Liver (tissue), 10 donors: ENCODE measurements around the gene NUTM1. TPM values are rescaled to one million over a fixed set of nuclear protein-coding genes. Genes with fewer than 3 reads are reported as not detected.
"Not testable (repeated sequence)": the region's sequence is repeated elsewhere in the genome, so short reads cannot be mapped to it uniquely, and the experiment has no call there.

Experiments used
- DNase-seq: peaks from one replicate; pipeline ENCODE4 v3.0.0-alpha.2; 2017; ENCODE audit warnings: low spot score
- H3K27ac ChIP-seq, 2 donors: one replicate each; pipeline ENCODE4 v1.7.0; 2013; ENCODE audit warnings: inconsistent platforms in 2 of 2, low read length in 2 of 2, control low read depth in 1 of 2, low read depth in 1 of 2, mild to moderate bottlenecking in 1 of 2
- H3K27me3 ChIP-seq, 4 donors: one replicate each; pipeline versions ENCODE4 v1.6.1 to v1.7.0; 2013; ENCODE audit warnings: low read length in 3 of 4, inconsistent platforms in 1 of 4, mild to moderate bottlenecking in 1 of 4, moderate library complexity in 1 of 4; ENCODE audit not compliant: control insufficient read depth in 4 of 4, insufficient read depth in 4 of 4
- H3K36me3 ChIP-seq, 4 donors: one replicate each; pipeline versions ENCODE4 v1.6.1 to v1.7.0; 2013; ENCODE audit warnings: low read length in 3 of 4, mild to moderate bottlenecking in 3 of 4, low read depth in 1 of 4, moderate library complexity in 1 of 4; ENCODE audit not compliant: control insufficient read depth in 4 of 4, insufficient read depth in 3 of 4
- H3K4me1 ChIP-seq, 4 donors: one replicate each; pipeline versions ENCODE4 v1.6.1 to v1.7.0; 2013; ENCODE audit warnings: low read length in 3 of 4, mild to moderate bottlenecking in 3 of 4, moderate library complexity in 1 of 4; ENCODE audit not compliant: control insufficient read depth in 4 of 4, insufficient read depth in 4 of 4
- H3K4me3 ChIP-seq, 3 donors: one replicate each; pipeline versions ENCODE4 v1.6.1 to v1.7.0; 2013; ENCODE audit warnings: low read length in 3 of 3, control low read depth in 1 of 3, low read depth in 1 of 3, mild to moderate bottlenecking in 1 of 3
- H3K9ac ChIP-seq, 2 donors: one replicate each; pipeline ENCODE4 v1.7.0; 2013; ENCODE audit warnings: low read length in 2 of 2, mild to moderate bottlenecking in 2 of 2, moderate library complexity in 2 of 2, control low read depth in 1 of 2, low read depth in 1 of 2
- H3K9me3 ChIP-seq, 4 donors: one replicate each; pipeline versions ENCODE4 v1.6.1 to v1.7.0; 2013; ENCODE audit warnings: low read length in 3 of 4; ENCODE audit not compliant: control insufficient read depth in 4 of 4
- WGBS: extraction: QIAGEN DNeasy Blood & Tissue Kit; methylation state at CpG from one replicate; pipeline ENCODE4 v1.1.7; 2013; 5-methylcytosine and 5-hydroxymethylcytosine counted together
- polyA plus RNA-seq, 2 donors: library from polyadenylated mRNA; stranded (reverse) in 1 of 2; unstranded in 1 of 2; fragments of 200-250 nt in 1 of 2; fragments of >200 nt in 1 of 2; fragmentation: Nextera tagmentation in 1 of 2; extraction: Ambion mirVana in 1 of 2; gene quantifications; one replicate each; pipeline versions ENCODE4 v1.2.1 to v1.2.3, GENCODE V29; 2013 to 2015
- small RNA-seq: library from RNA; depleted of rRNA; stranded (forward); fragments of <200 nt; gene quantifications from one replicate; pipeline ENCODE3, GENCODE V24; 2014
- total RNA-seq, 2 donors: library from RNA; depleted of rRNA; stranded (reverse); fragments of >200 nt; gene quantifications; one replicate each; pipeline ENCODE4 v1.2.3, GENCODE V29; 2014
- donor health status: healthy.
- donor health status: healthy.
- donor health status: healthy.
- donor health status: healthy.
- donor health status: healthy.

Gene NUTM1
- total and polyA plus RNA-seq, 4 donors = not detected

GRCh38 chr15:34397637-34398259 lies 54.6 kb downstream of the NUTM1 start:
- DNase-seq, H3K27me3 ChIP-seq, H3K4me3 ChIP-seq, H3K4me1 ChIP-seq, H3K9me3 ChIP-seq, H3K9ac ChIP-seq, H3K36me3 ChIP-seq, H3K27ac ChIP-seq: not testable (repeated sequence)
- WGBS = 88% methylated on average over 3 of the region's 6 CpGs

- H3K27me3 ChIP-seq, H3K27ac ChIP-seq, H3K36me3 ChIP-seq, H3K9me3 ChIP-seq, H3K4me1 ChIP-seq, DNase-seq, H3K9ac ChIP-seq, H3K4me3 ChIP-seq: not testable (repeated sequence)
- 89% methylated on average over 1 of the region's 4 CpGs for WGBS
Observed at GRCh38 chr15:34403160-34403598, 60.1 kb downstream of the NUTM1 start.

- not testable (repeated sequence) for H3K9me3 ChIP-seq, DNase-seq, H3K4me3 ChIP-seq, H3K27ac ChIP-seq, H3K4me1 ChIP-seq, H3K27me3 ChIP-seq, H3K36me3 ChIP-seq, H3K9ac ChIP-seq
- no CpG with 5 or more reads among the region's 3 CpGs for WGBS
Observed at GRCh38 chr15:34403899-34404298, 60.8 kb downstream of the NUTM1 start.

Small RNA genes lying within 50 kb of the gene (small RNA-seq; reads per million reads assigned to genes)
- not detected for gene MIR1233-1
- not detected for gene RF00019

Other genes with a start within 250 kb of the NUTM1 start
- gene EMC7, start 241.5 kb upstream of the NUTM1 start, total RNA-seq = 10 to 100 TPM; 26.7 to 29.9 TPM
- 10 to 100 TPM; 45.3 to 58.3 TPM for gene EMC7, start 241.5 kb upstream of the NUTM1 start, polyA plus RNA-seq
- gene PGBD4, start 241.2 kb upstream of the NUTM1 start, total RNA-seq = 1 to 10 TPM in 1 of 2 donors, under 1 TPM in 1; 0.98 to 1.1 TPM
- under 1 TPM; 0.39 to 0.90 TPM for gene PGBD4, start 241.2 kb upstream of the NUTM1 start, polyA plus RNA-seq
- gene KATNBL1, start 133.2 kb upstream of the NUTM1 start, total RNA-seq = 10 to 100 TPM; 24.7 to 26.2 TPM
- gene KATNBL1, start 133.2 kb upstream of the NUTM1 start, polyA plus RNA-seq = 10 to 100 TPM in 1 of 2 donors, 1 to 10 TPM in 1; 6.4 to 19.4 TPM
- 10 to 100 TPM; 76.8 to 81.1 TPM for gene EMC4, start 118.3 kb upstream of the NUTM1 start, total RNA-seq
- gene EMC4, start 118.3 kb upstream of the NUTM1 start, polyA plus RNA-seq = 10 to 100 TPM; 74.0 to 88.7 TPM
- 10 to 100 TPM; 11.8 to 17.8 TPM for gene SLC12A6, start 5.5 kb upstream of the NUTM1 start, total RNA-seq
- gene SLC12A6, start 5.5 kb upstream of the NUTM1 start, polyA plus RNA-seq = 1 to 10 TPM; 1.9 to 2.4 TPM
- 100 to 1,000 TPM; 104 to 105 TPM for gene NOP10, start 179 bp upstream of the NUTM1 start, total RNA-seq
- 100 to 1,000 TPM; 145 to 223 TPM for gene NOP10, start 179 bp upstream of the NUTM1 start, polyA plus RNA-seq
- gene LPCAT4, start 23.9 kb downstream of the NUTM1 start, total RNA-seq = 1 to 10 TPM; 1.1 to 1.7 TPM
- gene LPCAT4, start 23.9 kb downstream of the NUTM1 start, polyA plus RNA-seq = 1 to 10 TPM; 2.0 to 2.4 TPM
- gene GOLGA8A, start 94.5 kb downstream of the NUTM1 start, total RNA-seq = 10 to 100 TPM in 1 of 2 donors, 1 to 10 TPM in 1; 7.7 to 20.6 TPM
- 10 to 100 TPM in 1 of 2 donors, 1 to 10 TPM in 1; 2.1 to 10.4 TPM for gene GOLGA8A, start 94.5 kb downstream of the NUTM1 start, polyA plus RNA-seq
- gene GOLGA8B, start 240.3 kb downstream of the NUTM1 start, total RNA-seq = 10 to 100 TPM in 1 of 2 donors, 1 to 10 TPM in 1; 9.4 to 71.0 TPM
- 10 to 100 TPM in 1 of 2 donors, 1 to 10 TPM in 1; 8.4 to 36.3 TPM for gene GOLGA8B, start 240.3 kb downstream of the NUTM1 start, polyA plus RNA-seq